Trophoblast cell (in vitro differentiated cells and primary cell): Measurements from ENCODE around the gene CTNNA3.

Experiments used
- DNase-seq, 2 donors: peaks; one replicate each; pipeline ENCODE4 v3.0.0-alpha.2; 2016
- H2AFZ ChIP-seq: 2 replicates; pipeline ENCODE4 v1.6.1; 2013; ENCODE audit warnings: low read length, moderate library complexity, mild to moderate bottlenecking; ENCODE audit not compliant: insufficient read depth, poor library complexity
- H2AK5ac ChIP-seq: 2 replicates; pipeline ENCODE4 v1.6.1; 2013; ENCODE audit warnings: mild to moderate bottlenecking, low read length
- H2BK120ac ChIP-seq: 2 replicates; pipeline ENCODE4 v1.6.1; 2013; ENCODE audit warnings: low read length, mild to moderate bottlenecking, moderate library complexity; ENCODE audit not compliant: insufficient read depth, poor library complexity
- H2BK12ac ChIP-seq: 2 replicates; pipeline ENCODE4 v1.6.1; 2013; ENCODE audit warnings: mild to moderate bottlenecking, low read length, moderate library complexity
- H2BK5ac ChIP-seq: 2 replicates; pipeline ENCODE4 v1.6.1; 2013; ENCODE audit warnings: low read length, low read depth, moderate library complexity, mild to moderate bottlenecking; ENCODE audit not compliant: poor library complexity
- H3K14ac ChIP-seq: 2 replicates; pipeline ENCODE4 v1.6.1; 2013; ENCODE audit warnings: mild to moderate bottlenecking, low read length
- H3K18ac ChIP-seq: 2 replicates; pipeline ENCODE4 v1.6.1; 2013; ENCODE audit warnings: mild to moderate bottlenecking, low read length
- H3K23ac ChIP-seq: 2 replicates; pipeline ENCODE4 v1.6.1; 2013; ENCODE audit warnings: low read length
- H3K27ac ChIP-seq: 2 replicates; pipeline ENCODE4 v1.5.1; 2013; ENCODE audit warnings: low read depth, mild to moderate bottlenecking, inconsistent platforms, low read length, moderate library complexity
- H3K27me3 ChIP-seq: 2 replicates; pipeline ENCODE4 v1.6.1; 2013; ENCODE audit warnings: inconsistent platforms, mild to moderate bottlenecking, low read length, moderate library complexity; ENCODE audit not compliant: insufficient read depth
- H3K36me3 ChIP-seq, 2 experiments: 1 replicate in 1 of 2; 2 replicates in 1 of 2; pipeline ENCODE4 v1.6.1; 2013; ENCODE audit warnings: low read length in 2 of 2, mild to moderate bottlenecking in 2 of 2, moderate library complexity in 1 of 2; ENCODE audit not compliant: insufficient read depth in 2 of 2, control insufficient read depth in 1 of 2
- H3K4ac ChIP-seq: 2 replicates; pipeline ENCODE4 v1.6.1; 2013; ENCODE audit warnings: low read depth, mild to moderate bottlenecking, low read length, moderate library complexity
- H3K4me1 ChIP-seq, 2 experiments: 1 replicate in 1 of 2; 2 replicates in 1 of 2; pipeline ENCODE4 v1.6.1; 2013; ENCODE audit warnings: low read length in 2 of 2, mild to moderate bottlenecking in 2 of 2, moderate library complexity in 1 of 2; ENCODE audit not compliant: insufficient read depth in 2 of 2, control insufficient read depth in 1 of 2
- H3K4me2 ChIP-seq: 2 replicates; pipeline ENCODE4 v1.6.1; 2013; ENCODE audit warnings: inconsistent platforms, mild to moderate bottlenecking, low read length, moderate library complexity
- H3K4me3 ChIP-seq: 2 replicates; pipeline ENCODE4 v1.5.1; 2013; ENCODE audit warnings: mild to moderate bottlenecking, low read depth, low read length, inconsistent platforms
- H3K79me1 ChIP-seq: one replicate; pipeline ENCODE4 v1.6.1; 2013; ENCODE audit warnings: low read length
- H3K79me2 ChIP-seq: 2 replicates; pipeline ENCODE4 v1.6.1; 2013; ENCODE audit warnings: low read length, mild to moderate bottlenecking; ENCODE audit not compliant: control insufficient read depth, insufficient read depth, poor library complexity
- H3K9ac ChIP-seq: 2 replicates; pipeline ENCODE4 v1.6.1; 2013; ENCODE audit warnings: mild to moderate bottlenecking, low read length
- H3K9me3 ChIP-seq: 2 replicates; pipeline ENCODE4 v1.6.1; 2013; ENCODE audit warnings: low read depth, mild to moderate bottlenecking, control low read depth, inconsistent platforms, low read length; ENCODE audit not compliant: insufficient read depth
- H4K12ac ChIP-seq: 2 replicates; pipeline ENCODE4 v1.6.1; 2013; ENCODE audit warnings: low read depth, mild to moderate bottlenecking, low read length, moderate library complexity
- H4K8ac ChIP-seq: 2 replicates; pipeline ENCODE4 v1.6.1; 2013; ENCODE audit warnings: low read depth, mild to moderate bottlenecking, low read length, moderate library complexity
- H4K91ac ChIP-seq: one replicate; pipeline ENCODE4 v1.6.1; 2013; ENCODE audit warnings: low read depth, mild to moderate bottlenecking, low read length, moderate library complexity
- WGBS: extraction: QIAGEN DNeasy Blood & Tissue Kit; methylation state at CpG from one replicate; pipeline ENCODE4 v1.1.7; 2013; ENCODE audit warnings: missing lambda C conversion rate; ENCODE audit not compliant: insufficient read length, insufficient coverage; ENCODE audit errors: extremely low coverage; 5-methylcytosine and 5-hydroxymethylcytosine counted together

CTNNA3 gene

GRCh38 chr10:66888237-66888636 lies 807.8 kb downstream of the CTNNA3 start:
- H3K79me1 ChIP-seq = no peaks in the 10 kb centered on the region
- H2AFZ ChIP-seq = no peak overlapping the region
- H3K27ac ChIP-seq = no peak overlapping the region
- WGBS = no CpG with 5 or more reads among the region's 1 CpG
- H3K4me1 ChIP-seq = no peaks in the 10 kb centered on the region
- no peak for DNase-seq
- no peak overlapping the region for H2BK5ac ChIP-seq
- H3K18ac ChIP-seq = no peak overlapping the region
- no peak overlapping the region for H3K14ac ChIP-seq
- no peak overlapping the region for H3K23ac ChIP-seq
- H2BK120ac ChIP-seq = no peak overlapping the region
- no peak overlapping the region for H3K4me2 ChIP-seq
- H3K79me2 ChIP-seq = no peaks in the 10 kb centered on the region
- H3K4me3 ChIP-seq = no peak overlapping the region
- no peak overlapping the region for H2AK5ac ChIP-seq
- no peaks in the 10 kb centered on the region for H3K36me3 ChIP-seq
- no peak overlapping the region for H3K9ac ChIP-seq
- H3K4ac ChIP-seq = no peak overlapping the region
- H4K12ac ChIP-seq = no peak overlapping the region
- no peaks in the 10 kb centered on the region for H3K27me3 ChIP-seq
- H4K91ac ChIP-seq = no peak overlapping the region
- no peak overlapping the region for H4K8ac ChIP-seq
- H3K9me3 ChIP-seq = no peaks in the 10 kb centered on the region
- H2BK12ac ChIP-seq = no peak overlapping the region

DNA sequence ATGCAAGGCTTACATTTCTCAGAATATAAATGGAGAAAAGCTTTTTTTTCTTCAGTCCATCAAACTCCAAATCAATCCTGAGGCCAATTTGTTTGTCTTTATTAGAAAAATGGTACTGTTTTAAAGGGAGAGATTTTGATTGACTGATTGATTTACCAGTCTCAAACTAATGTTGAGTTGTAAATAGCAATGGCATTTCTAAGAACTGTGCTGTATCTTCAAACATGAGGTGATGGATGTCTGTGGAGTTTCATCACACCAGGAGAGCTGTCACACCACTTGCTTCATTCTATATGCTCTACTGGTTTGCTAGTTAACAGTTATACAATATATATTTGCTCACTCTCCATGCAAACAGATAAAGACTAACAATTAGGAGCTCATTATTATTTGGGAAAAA lies 809.1 kb downstream of the CTNNA3 start:
- Histone ChIP-seq H3K27me3 (no peaks in the 10 kb centered on the region), H2BK5ac (no peak overlapping the region), H4K12ac (no peak overlapping the region), H2AK5ac (no peak overlapping the region), H3K4me2 (no peak overlapping the region), H3K9ac (no peak overlapping the region), H3K36me3 (no peaks in the 10 kb centered on the region), H3K23ac (no peak overlapping the region), H2BK120ac (no peak overlapping the region), H3K79me1 (no peaks in the 10 kb centered on the region), H3K14ac (no peak overlapping the region), H4K8ac (no peak overlapping the region), H3K9me3 (no peaks in the 10 kb centered on the region), H3K18ac (no peak overlapping the region), H3K4me3 (no peak overlapping the region), H3K4ac (no peak overlapping the region), H2AFZ (no peak overlapping the region), H3K27ac (no peak overlapping the region), H4K91ac (no peak overlapping the region), H3K79me2 (no peaks in the 10 kb centered on the region), H2BK12ac (no peak overlapping the region), H3K4me1 (no peaks in the 10 kb centered on the region)
- DNase-seq = no peak

DNA sequence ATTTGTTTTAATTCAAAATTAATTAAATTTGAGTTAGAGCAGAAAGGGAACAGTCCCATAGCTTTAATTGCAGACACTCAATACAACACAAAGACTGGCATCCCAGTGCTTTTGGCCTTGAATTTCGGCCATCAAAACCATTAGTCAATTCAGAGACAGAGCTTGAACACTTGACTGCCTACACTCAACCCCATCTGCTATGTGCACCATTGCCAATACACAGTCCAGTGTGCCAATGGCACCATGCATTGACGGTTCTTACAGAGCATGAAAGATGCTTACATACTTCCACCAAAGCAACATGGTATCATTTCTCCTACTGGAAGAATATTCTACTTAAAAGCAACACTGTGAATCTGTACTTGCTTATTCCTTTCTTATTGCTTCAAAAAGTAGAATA lies 813.7 kb downstream of the CTNNA3 start:
- H3K9ac ChIP-seq = no peak overlapping the region
- no CpG with 5 or more reads among the region's 2 CpGs for WGBS
- no peaks in the 10 kb centered on the region for H3K9me3 ChIP-seq
- no peak overlapping the region for H3K4me2 ChIP-seq
- no peak overlapping the region for H2AK5ac ChIP-seq
- no peak overlapping the region for H3K14ac ChIP-seq
- no peak for DNase-seq
- no peak overlapping the region for H4K8ac ChIP-seq
- H2BK120ac ChIP-seq = no peak overlapping the region
- H3K4me3 ChIP-seq = no peak overlapping the region
- no peak overlapping the region for H3K4ac ChIP-seq
- H4K12ac ChIP-seq = no peak overlapping the region
- no peaks in the 10 kb centered on the region for H3K79me1 ChIP-seq
- H3K36me3 ChIP-seq = no peaks in the 10 kb centered on the region
- H3K27ac ChIP-seq = no peak overlapping the region
- no peaks in the 10 kb centered on the region for H3K27me3 ChIP-seq
- no peak overlapping the region for H2BK12ac ChIP-seq
- H2AFZ ChIP-seq = no peak overlapping the region
- H3K23ac ChIP-seq = no peak overlapping the region
- no peak overlapping the region for H2BK5ac ChIP-seq
- H3K18ac ChIP-seq = no peak overlapping the region
- no peak overlapping the region for H4K91ac ChIP-seq
- H3K79me2 ChIP-seq = no peaks in the 10 kb centered on the region
- no peaks in the 10 kb centered on the region for H3K4me1 ChIP-seq

GRCh38 chr10:66881814-66882213 lies 814.2 kb downstream of the CTNNA3 start:
- no peak overlapping the region for H3K4me2 ChIP-seq
- no peak overlapping the region for H4K12ac ChIP-seq
- no peak overlapping the region for H2AK5ac ChIP-seq
- no peak overlapping the region for H3K23ac ChIP-seq
- no peaks in the 10 kb centered on the region for H3K4me1 ChIP-seq
- H3K9me3 ChIP-seq = no peaks in the 10 kb centered on the region
- H3K4ac ChIP-seq = no peak overlapping the region
- no peak overlapping the region for H2BK120ac ChIP-seq
- no peaks in the 10 kb centered on the region for H3K79me1 ChIP-seq
- no peak overlapping the region for H3K18ac ChIP-seq
- no peak overlapping the region for H2BK12ac ChIP-seq
- H2BK5ac ChIP-seq = no peak overlapping the region
- no peak overlapping the region for H3K14ac ChIP-seq
- H3K4me3 ChIP-seq = no peak overlapping the region
- no peak overlapping the region for H2AFZ ChIP-seq
- no peak for DNase-seq
- no peaks in the 10 kb centered on the region for H3K27me3 ChIP-seq
- H3K36me3 ChIP-seq = no peaks in the 10 kb centered on the region
- no peak overlapping the region for H3K9ac ChIP-seq
- no peak overlapping the region for H3K27ac ChIP-seq
- no peaks in the 10 kb centered on the region for H3K79me2 ChIP-seq
- H4K91ac ChIP-seq = no peak overlapping the region
- no peak overlapping the region for H4K8ac ChIP-seq
- WGBS = no CpG with 5 or more reads among the region's 3 CpGs

GRCh38 chr10:66880826-66881225 lies 815.2 kb downstream of the CTNNA3 start:
- H2BK5ac ChIP-seq = no peak overlapping the region
- no peaks in the 10 kb centered on the region for H3K27me3 ChIP-seq
- no peaks in the 10 kb centered on the region for H3K79me1 ChIP-seq
- no peaks in the 10 kb centered on the region for H3K4me1 ChIP-seq
- no peak overlapping the region for H3K27ac ChIP-seq
- H3K14ac ChIP-seq = no peak overlapping the region
- no peaks in the 10 kb centered on the region for H3K36me3 ChIP-seq
- H4K91ac ChIP-seq = no peak overlapping the region
- no CpG with 5 or more reads among the region's 2 CpGs for WGBS
- H3K9ac ChIP-seq = no peak overlapping the region
- no peak for DNase-seq
- H2BK12ac ChIP-seq = no peak overlapping the region
- H2AK5ac ChIP-seq = no peak overlapping the region
- no peaks in the 10 kb centered on the region for H3K79me2 ChIP-seq
- H4K12ac ChIP-seq = no peak overlapping the region
- H2AFZ ChIP-seq = no peak overlapping the region
- H3K4me2 ChIP-seq = no peak overlapping the region
- H3K4me3 ChIP-seq = no peak overlapping the region
- H4K8ac ChIP-seq = no peak overlapping the region
- H3K18ac ChIP-seq = no peak overlapping the region
- H3K4ac ChIP-seq = no peak overlapping the region
- no peak overlapping the region for H3K23ac ChIP-seq
- no peak overlapping the region for H2BK120ac ChIP-seq
- H3K9me3 ChIP-seq = no peaks in the 10 kb centered on the region
